NOMO-1 treated with DMSO at 0.1 percent for 48 hours (cell line): Measurements from ENCODE around the gene INPP1.

Experiments
- DNase-seq: peaks from one replicate; lab custom pipeline; 2025; ENCODE audit not compliant: unreplicated experiment; lab: John Stamatoyannopoulos, UW

Gene INPP1

GRCh38 chr2:190407662-190408537, 64.5 kb downstream of the INPP1 start, which contains the start of gene MFSD6:
TSS of gene MFSD6 (plus strand) at chr2:190408355. CDS start at chr2:190436030, 27,675 bp downstream.
- peak; percentile 7 for DNase-seq

- peak; percentile 24 for DNase-seq
Measured at GRCh38 chr2:190408538-190409271, 65.3 kb downstream of the INPP1 start.

- DNase-seq, result no peak
Measured at GRCh38 chr2:190409616-190410015, 66.2 kb downstream of the INPP1 start.

- peak; percentile 78 for DNase-seq
Measured at GRCh38 chr2:190410166-190410565, 66.8 kb downstream of the INPP1 start.

GRCh38 chr2:190412966-190413365, 69.6 kb downstream of the INPP1 start:
- DNase-seq, result no peak

DNA sequence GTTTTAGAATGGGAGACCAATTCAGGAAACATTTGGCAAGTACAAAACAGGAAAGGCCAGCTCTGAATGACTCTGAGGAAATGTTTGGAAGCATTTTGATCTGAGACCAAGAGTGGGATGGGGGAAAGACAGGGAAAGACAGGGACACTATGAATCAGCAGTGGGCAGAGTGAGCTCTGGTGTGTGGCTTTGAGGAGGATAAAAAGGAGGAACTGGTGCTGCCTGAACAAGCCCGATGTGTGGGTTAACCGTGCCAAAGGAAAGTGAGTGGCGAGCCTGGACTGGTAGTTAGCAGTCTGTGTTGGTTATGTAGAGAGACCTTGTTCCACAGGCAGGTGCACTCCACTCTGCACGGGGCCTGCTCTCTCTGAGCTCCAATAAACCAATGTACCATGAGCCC, 70.0 kb downstream of the INPP1 start:
- DNase-seq, result peak; percentile 9

GRCh38 chr2:190415251-190415650, 71.9 kb downstream of the INPP1 start:
- no peak for DNase-seq

- peak; percentile 6 for DNase-seq
Measured at GRCh38 chr2:190415794-190416775, 72.7 kb downstream of the INPP1 start.

DNA sequence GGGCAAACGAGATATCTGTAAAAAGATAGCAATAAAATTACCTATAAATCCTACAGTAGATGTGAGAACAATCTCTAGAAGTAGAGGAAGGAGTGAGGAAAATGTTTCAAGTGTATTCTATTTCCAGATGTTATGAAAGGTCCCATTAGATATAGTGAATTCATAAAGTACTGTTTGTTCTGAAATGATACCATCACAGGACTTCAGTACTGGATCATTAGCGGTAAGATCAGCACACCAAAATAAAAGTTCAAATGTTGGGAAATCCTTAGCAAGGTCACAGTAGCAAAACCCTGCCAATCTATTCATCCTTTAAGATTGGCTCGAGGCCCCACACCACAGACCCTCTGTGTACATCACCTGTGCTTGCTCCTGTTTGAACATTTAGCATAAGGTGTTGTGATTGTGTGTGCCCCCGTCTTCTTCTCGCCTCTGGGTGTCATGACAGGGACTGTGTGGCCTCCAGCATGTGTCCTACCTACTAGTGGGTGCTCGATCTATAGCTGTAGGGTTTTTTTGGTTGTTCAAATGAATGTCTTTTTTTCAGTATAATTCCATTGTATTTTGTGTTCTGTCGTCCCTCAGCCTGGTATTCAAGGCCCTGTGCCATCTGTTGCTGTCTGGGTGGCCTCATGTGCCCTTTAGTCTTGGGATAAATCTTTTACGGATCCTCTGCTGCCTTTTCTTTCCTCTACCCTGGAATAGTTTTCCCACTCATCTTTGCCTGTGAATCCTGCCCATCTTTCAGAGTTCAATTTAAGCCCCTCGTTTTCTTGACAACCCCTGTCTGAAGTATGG, 73.9 kb downstream of the INPP1 start:
- no peak for DNase-seq

- peak; percentile 16 for DNase-seq
Measured at GRCh38 chr2:190418727-190419126, 75.3 kb downstream of the INPP1 start.

DNA sequence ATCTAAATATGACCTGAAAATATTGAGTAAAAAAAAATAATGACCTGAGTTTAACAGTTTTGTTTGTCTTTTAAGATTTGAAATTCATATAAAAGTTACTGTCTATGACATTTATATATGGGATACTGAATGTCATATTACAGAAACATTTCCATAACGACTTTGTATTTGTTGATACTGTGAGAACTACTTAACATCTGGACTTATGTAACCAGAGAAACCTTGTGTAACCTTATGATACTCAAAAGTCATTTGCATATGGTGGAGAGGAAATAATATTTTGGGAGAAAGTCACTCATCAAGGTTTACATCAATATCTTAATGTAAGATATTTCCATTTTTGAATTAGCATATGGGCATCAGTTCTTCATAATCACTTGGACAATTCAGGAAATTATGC, 77.4 kb downstream of the INPP1 start:
- peak; percentile 3 for DNase-seq
